ENCODE data around the gene ABRAXAS1.

Gene ABRAXAS1

GRCh38 chr4:83455281-83456183 is 29.4 kb downstream of the ABRAXAS1 start, which contains the start of the genes HELQ and MRPS18C:
HELQ (minus strand) TSS chr4:83455823; CDS start chr4:83455693, 130 bp downstream.
MRPS18C (plus strand) TSS chr4:83456058; CDS start chr4:83456078, 20 bp downstream.
- H3K27ac ChIP-seq (ENCODE audit: extremely low read depth, low read depth, low read length), result peak within 1 kb of the TSS; percentile 89
- H3K36me3 ChIP-seq (ENCODE audit: control insufficient read depth in 2 of 2, insufficient read depth in 1 of 2, low read length in 2 of 2), result peaks cover 7 to 53% of the 10 kb centered on the region in 2 experiments
- no peaks in the 10 kb centered on the region for H3K4me1 ChIP-seq (ENCODE audit: control insufficient read depth, insufficient read depth, low read length)
- ChIA-PET POLR2A (interaction anchor here (0.8 to 1.6 kb wide), 7 partner anchors 43 to 1026 kb away, joined by 3 to 10 read pairs (median 3); partner anchors contain the start of genes COPS4, COQ2, GPAT3 and HNRNPDL), CTCF (interaction anchor here (0.8 kb wide), 1 partner anchor 245 kb away, joined by 3 read pairs; no protein-coding TSS in a partner anchor)
- peak within 1 kb of the TSS; percentile 84 for H3K4me3 ChIP-seq (ENCODE audit: low read depth, low read length)
- no peaks in the 10 kb centered on the region for H3K9me3 ChIP-seq (ENCODE audit: control insufficient read depth, insufficient read depth, low read depth, low read length)
- 0 out of 2 replicates have a peak, but pooled peaks have one; percentile 64 for TF ChIP-seq GLI4 (tag by site-specific recombination; IDR thresholded peaks at IDR 0.05)
- TF ChIP-seq ZNF677 (tag by site-specific recombination; IDR thresholded peaks at IDR 0.05), result no peak
- TF ChIP-seq ZNF121 (tag by site-specific recombination; IDR thresholded peaks at IDR 0.05), result no peak
- no peak for TF ChIP-seq ZNF704 (tag by site-specific recombination; IDR thresholded peaks at IDR 0.05)
- no peak for TF ChIP-seq ZNF398 (tag by site-specific recombination; IDR thresholded peaks at IDR 0.05)
- peak; percentile 45; the same call in 1 of the 2 replicates for TF ChIP-seq KLF17 (tag by site-specific recombination; IDR thresholded peaks at IDR 0.05)
- TF ChIP-seq ZNF433 (tag by site-specific recombination; IDR thresholded peaks at IDR 0.05; ENCODE audit: low read depth), result no peak
- TF ChIP-seq ZNF600 (tag by site-specific recombination; IDR thresholded peaks at IDR 0.05), result peak; percentile 48; the same call in 1 of the 2 replicates
- TF ChIP-seq TCF7L2 (IDR thresholded peaks at IDR 0.05; ENCODE audit: borderline replicate concordance, low read depth, low read length), result no peak
- TF ChIP-seq ZNF621 (tag by site-specific recombination; IDR thresholded peaks at IDR 0.05), result no peak
- TF ChIP-seq ZNF792 (tag by site-specific recombination; IDR thresholded peaks at IDR 0.05), result no peak
- no peak for TF ChIP-seq OSR2 (tag by site-specific recombination; IDR thresholded peaks at IDR 0.05)
- no peak for TF ChIP-seq SCRT1 (tag by site-specific recombination; IDR thresholded peaks at IDR 0.05; ENCODE audit: borderline replicate concordance)
- peak; percentile 61 for TF ChIP-seq GLIS2 (tag by site-specific recombination; IDR thresholded peaks at IDR 0.05)
- TF ChIP-seq ZFP3 (tag by site-specific recombination; IDR thresholded peaks at IDR 0.05; ENCODE audit: low read depth), result no peak
- peak; percentile 59; the same call in 1 of the 2 replicates for TF ChIP-seq ZBTB20 (tag by site-specific recombination; IDR thresholded peaks at IDR 0.05)
- no peak for TF ChIP-seq ZBTB7A (tag by site-specific recombination; IDR thresholded peaks at IDR 0.05; ENCODE audit: low read depth)
- TF ChIP-seq ZNF416 (tag by site-specific recombination; IDR thresholded peaks at IDR 0.05), result no peak
- peak; percentile 86 for TF ChIP-seq ZXDB (tag by site-specific recombination; IDR thresholded peaks at IDR 0.05)
- no peak for TF ChIP-seq ZNF624 (tag by site-specific recombination; IDR thresholded peaks at IDR 0.05)
- peak; percentile 91 for TF ChIP-seq ZNF639 (tag by site-specific recombination; IDR thresholded peaks at IDR 0.05)
- TF ChIP-seq ZNF561 (tag by site-specific recombination; IDR thresholded peaks at IDR 0.05; ENCODE audit: borderline replicate concordance), result no peak
- TF ChIP-seq ZNF830 (tag by site-specific recombination; IDR thresholded peaks at IDR 0.05; ENCODE audit: low read depth), result no peak
- peak; percentile 87 for TF ChIP-seq KLF16 (tag by site-specific recombination; IDR thresholded peaks at IDR 0.05)
- TF ChIP-seq ZNF76 (tag by site-specific recombination; IDR thresholded peaks at IDR 0.05; ENCODE audit: borderline replicate concordance, low read depth), result peak; percentile 61; the same call in 1 of the 2 replicates
- TF ChIP-seq ZNF426 (tag by site-specific recombination; IDR thresholded peaks at IDR 0.05), result no peak
- no peak for TF ChIP-seq ZNF37A (tag by site-specific recombination; IDR thresholded peaks at IDR 0.05)
- no peak for TF ChIP-seq CTCF (tag by site-specific recombination; IDR thresholded peaks at IDR 0.05)
